Measurements from ENCODE around the gene GATAD1.
"Not testable (repeated sequence)": the region's sequence is repeated elsewhere in the genome, so short reads cannot be mapped to it uniquely, and the experiment has no call there.

GATAD1 gene

DNA sequence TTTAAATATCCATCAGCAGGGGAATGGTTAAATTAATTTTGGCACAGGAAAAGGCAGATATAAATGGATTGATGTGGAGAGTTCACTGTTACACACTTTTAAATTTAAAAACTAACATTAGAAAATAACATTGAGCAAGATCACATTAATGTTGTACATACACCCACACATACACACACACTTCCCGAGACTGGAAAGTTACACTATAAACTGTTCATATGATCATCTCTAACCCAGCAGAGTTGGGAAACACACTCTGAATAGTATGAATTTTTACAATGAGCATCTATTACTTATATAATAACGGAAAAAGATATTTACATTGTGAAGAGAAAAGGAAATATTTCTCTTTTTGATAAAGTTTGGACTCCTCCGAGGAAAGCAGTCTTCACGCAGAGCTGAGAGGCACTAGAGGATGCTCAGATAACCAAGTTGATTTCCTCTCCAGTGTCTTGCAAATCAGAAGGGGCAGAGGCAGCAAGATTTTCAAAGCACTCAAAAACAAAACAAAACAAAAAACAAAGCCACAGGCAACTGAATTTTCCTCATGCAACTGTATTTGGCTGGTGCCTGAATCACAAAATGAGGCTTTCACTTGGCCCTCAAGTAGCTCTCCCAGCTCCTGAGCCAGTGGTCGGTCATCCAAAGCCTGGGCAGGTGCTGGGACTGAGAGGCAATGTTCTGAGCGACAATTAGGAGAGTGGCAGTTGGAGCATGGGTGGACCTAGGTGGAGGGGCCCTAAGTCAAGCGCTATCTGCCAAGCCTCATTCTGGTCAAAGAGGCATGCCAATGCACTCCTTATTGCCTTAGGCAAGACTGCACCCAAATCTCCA lies 10.5 kb upstream of the GATAD1 start:
- H3K4me3 ChIP-seq (ENCODE audit: low read depth, low read length): no peak overlapping the region
- TF ChIP-seq, protein P1, sequence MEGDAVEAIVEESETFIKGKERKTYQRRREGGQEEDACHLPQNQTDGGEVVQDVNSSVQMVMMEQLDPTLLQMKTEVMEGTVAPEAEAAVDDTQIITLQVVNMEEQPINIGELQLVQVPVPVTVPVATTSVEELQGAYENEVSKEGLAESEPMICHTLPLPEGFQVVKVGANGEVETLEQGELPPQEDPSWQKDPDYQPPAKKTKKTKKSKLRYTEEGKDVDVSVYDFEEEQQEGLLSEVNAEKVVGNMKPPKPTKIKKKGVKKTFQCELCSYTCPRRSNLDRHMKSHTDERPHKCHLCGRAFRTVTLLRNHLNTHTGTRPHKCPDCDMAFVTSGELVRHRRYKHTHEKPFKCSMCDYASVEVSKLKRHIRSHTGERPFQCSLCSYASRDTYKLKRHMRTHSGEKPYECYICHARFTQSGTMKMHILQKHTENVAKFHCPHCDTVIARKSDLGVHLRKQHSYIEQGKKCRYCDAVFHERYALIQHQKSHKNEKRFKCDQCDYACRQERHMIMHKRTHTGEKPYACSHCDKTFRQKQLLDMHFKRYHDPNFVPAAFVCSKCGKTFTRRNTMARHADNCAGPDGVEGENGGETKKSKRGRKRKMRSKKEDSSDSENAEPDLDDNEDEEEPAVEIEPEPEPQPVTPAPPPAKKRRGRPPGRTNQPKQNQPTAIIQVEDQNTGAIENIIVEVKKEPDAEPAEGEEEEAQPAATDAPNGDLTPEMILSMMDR (IDR thresholded peaks at IDR 0.05; ENCODE audit: borderline replicate concordance, insufficient read depth, low read depth, low read length): no peak

DNA sequence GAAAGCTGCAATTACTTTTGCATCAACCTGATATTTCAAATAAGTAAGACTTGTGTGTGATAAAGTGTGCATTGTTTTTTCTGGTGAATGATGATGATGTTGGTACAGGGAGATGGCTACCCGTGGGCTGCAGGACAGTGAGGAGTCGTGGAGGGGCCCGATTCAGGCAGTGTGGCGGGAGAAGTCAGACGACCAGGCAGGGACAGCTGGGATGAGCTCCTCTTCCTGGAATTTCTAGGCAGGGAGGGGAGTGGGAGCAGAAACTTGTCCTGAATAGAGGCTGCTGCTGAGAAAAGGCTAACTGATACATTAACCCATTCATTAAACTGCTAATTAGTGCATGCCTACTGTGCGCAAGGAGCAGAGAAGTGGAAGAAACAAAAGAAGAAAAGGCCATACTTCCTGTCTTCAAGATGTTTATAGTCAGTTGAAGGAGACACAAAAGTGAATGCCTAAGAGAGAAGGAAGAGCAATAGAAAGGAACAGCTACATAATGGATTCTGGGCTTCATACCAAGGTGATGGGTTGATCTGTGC lies 9.3 kb upstream of the GATAD1 start:
- no peak overlapping the region for H3K4me3 ChIP-seq (ENCODE audit: low read depth, low read length)
- TF ChIP-seq, protein P1 (IDR thresholded peaks at IDR 0.05; ENCODE audit: borderline replicate concordance, insufficient read depth, low read depth, low read length): no peak

- H3K4me3 ChIP-seq (ENCODE audit: low read depth, low read length): not testable (repeated sequence)
Observed at GRCh38 chr7:92442720-92443119, 4.6 kb upstream of the GATAD1 start.

GRCh38 chr7:92446869-92447344 lies 375 bp upstream of the GATAD1 start:
- TF ChIP-seq, protein P1 (IDR thresholded peaks at IDR 0.05; ENCODE audit: borderline replicate concordance, insufficient read depth, low read depth, low read length): no peak
- peak overlapping the region; percentile 97 for H3K4me3 ChIP-seq (ENCODE audit: low read depth, low read length)

DNA sequence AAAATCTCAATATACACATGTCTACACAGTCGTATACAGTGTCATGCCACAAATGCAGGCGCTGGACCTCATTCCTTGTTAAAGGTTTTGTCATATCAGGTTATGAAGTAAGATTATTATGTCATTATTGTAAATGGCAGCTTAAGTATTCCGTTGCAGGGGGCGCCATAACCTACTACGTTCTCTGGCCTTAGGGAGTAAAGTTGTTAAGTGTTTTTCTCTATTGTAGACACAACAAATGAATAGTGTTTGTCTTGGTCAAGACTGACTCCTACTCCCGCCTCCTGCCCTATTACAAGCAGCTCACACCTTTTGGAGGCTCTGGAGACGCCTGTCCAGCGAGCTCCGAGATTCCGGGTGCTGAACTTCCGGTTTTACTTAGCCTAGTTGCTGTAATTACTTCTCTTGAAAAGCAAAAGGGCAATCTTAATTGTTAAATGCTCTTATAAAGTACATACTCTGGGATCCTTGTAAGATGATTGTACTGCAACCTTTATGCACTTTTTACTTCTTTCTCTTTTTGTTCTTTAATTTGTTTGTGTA lies 994 bp downstream of the GATAD1 start:
- TF ChIP-seq, protein P1 (IDR thresholded peaks at IDR 0.05; ENCODE audit: borderline replicate concordance, insufficient read depth, low read depth, low read length): peak; percentile 37; the same call in 1 of the 2 replicates
- H3K4me3 ChIP-seq (ENCODE audit: low read depth, low read length): peak overlapping the region; percentile 97

DNA sequence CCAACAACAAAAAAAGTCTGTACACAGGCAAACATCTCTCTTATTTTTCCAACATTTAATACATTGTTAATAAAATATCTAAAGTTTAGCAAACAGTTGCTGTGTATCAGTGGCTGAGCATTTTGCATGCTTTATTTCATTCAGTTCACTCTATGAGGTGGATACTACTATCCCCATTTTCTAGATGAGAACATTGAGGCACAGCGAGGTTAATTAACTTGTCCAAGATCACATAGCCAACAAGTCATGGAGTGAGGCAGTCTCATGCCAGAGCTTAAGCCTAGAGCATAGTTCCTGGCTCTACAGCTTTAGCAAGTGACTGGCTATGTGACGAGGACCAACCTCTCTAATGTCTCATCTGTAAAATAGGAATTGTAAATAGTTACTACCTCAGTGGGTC lies 4.4 kb downstream of the GATAD1 start:
- TF ChIP-seq, protein P1 (IDR thresholded peaks at IDR 0.05; ENCODE audit: borderline replicate concordance, insufficient read depth, low read depth, low read length): no peak

GRCh38 chr7:92456236-92456635 lies 9.0 kb downstream of the GATAD1 start:
- H3K4me3 ChIP-seq (ENCODE audit: low read depth, low read length): no peak overlapping the region
- TF ChIP-seq, protein P1 (IDR thresholded peaks at IDR 0.05; ENCODE audit: borderline replicate concordance, insufficient read depth, low read depth, low read length): no peak

More for the DNA sequence above, 4.4 kb downstream of the GATAD1 start:
- H3K4me3 ChIP-seq (ENCODE audit: low read depth, low read length): no peak overlapping the region
